Stimulated activated CD4-positive, alpha-beta T cell treated with anti-CD3 and anti-CD28 coated beads, Interleukin-4, amount 100 ng/mL, for 4 hours (primary cell): ENCODE data around the gene TRAPPC5.

Source experiments
- DNase-seq, 2 experiments: peaks; one replicate each; pipeline ENCODE4 v3.0.0-alpha.2; 2020

Gene TRAPPC5

GRCh38 chr19:7677669-7678311 lies 2.8 kb upstream of the TRAPPC5 start:
- DNase-seq: no peak

GRCh38 chr19:7678971-7679751 lies 1.5 kb upstream of the TRAPPC5 start:
- DNase-seq: peak; percentile 50 to 79

GRCh38 chr19:7679771-7680605 lies 645 bp upstream of the TRAPPC5 start:
- no peak for DNase-seq

GRCh38 chr19:7681340-7682174 lies 924 bp downstream of the TRAPPC5 start:
- peak; percentile 73 to 84 for DNase-seq

- DNase-seq: no peak
Observed at GRCh38 chr19:7682175-7682855, 1.7 kb downstream of the TRAPPC5 start.

GRCh38 chr19:7685546-7686445 lies 5.2 kb downstream of the TRAPPC5 start:
- no peak for DNase-seq

- no peak for DNase-seq
Observed at GRCh38 chr19:7687177-7687576, 6.5 kb downstream of the TRAPPC5 start.

- DNase-seq: no peak
Observed at GRCh38 chr19:7689165-7689564, 8.5 kb downstream of the TRAPPC5 start.

- DNase-seq: no peak
Observed at GRCh38 chr19:7690779-7691258, 10.2 kb downstream of the TRAPPC5 start.

- DNase-seq: no peak
Observed at GRCh38 chr19:7691497-7691896, 10.9 kb downstream of the TRAPPC5 start.

- no peak for DNase-seq
Observed at GRCh38 chr19:7692417-7693088, 11.9 kb downstream of the TRAPPC5 start.

GRCh38 chr19:7694499-7694898 lies 13.9 kb downstream of the TRAPPC5 start:
- DNase-seq: no peak

- DNase-seq: no peak
Observed at GRCh38 chr19:7697721-7698287, 17.2 kb downstream of the TRAPPC5 start.

GRCh38 chr19:7698583-7698982 lies 17.9 kb downstream of the TRAPPC5 start:
- DNase-seq: no peak

- no peak for DNase-seq
Observed at GRCh38 chr19:7699003-7699402, 18.4 kb downstream of the TRAPPC5 start.

- DNase-seq: peak in 1 of 2 experiments; percentile 43
Observed at GRCh38 chr19:7699417-7700401, 19.1 kb downstream of the TRAPPC5 start.

- no peak for DNase-seq
Observed at GRCh38 chr19:7701049-7701653, 20.5 kb downstream of the TRAPPC5 start.
